ENCODE measurements around the gene PPIG. TPM values are rescaled to one million over a fixed set of nuclear protein-coding genes. Genes with fewer than 3 reads are reported as not detected.
A peak's percentile ranks its signal among the peaks of the same experiment; 100 is the strongest.

PPIG gene
- total and polyA plus RNA-seq, 9 of the 15 experiments (the other 6 are each of a cell fraction or from before 2014, with no cell fraction given) = 52.5 to 166 (median 124) TPM

DNA sequence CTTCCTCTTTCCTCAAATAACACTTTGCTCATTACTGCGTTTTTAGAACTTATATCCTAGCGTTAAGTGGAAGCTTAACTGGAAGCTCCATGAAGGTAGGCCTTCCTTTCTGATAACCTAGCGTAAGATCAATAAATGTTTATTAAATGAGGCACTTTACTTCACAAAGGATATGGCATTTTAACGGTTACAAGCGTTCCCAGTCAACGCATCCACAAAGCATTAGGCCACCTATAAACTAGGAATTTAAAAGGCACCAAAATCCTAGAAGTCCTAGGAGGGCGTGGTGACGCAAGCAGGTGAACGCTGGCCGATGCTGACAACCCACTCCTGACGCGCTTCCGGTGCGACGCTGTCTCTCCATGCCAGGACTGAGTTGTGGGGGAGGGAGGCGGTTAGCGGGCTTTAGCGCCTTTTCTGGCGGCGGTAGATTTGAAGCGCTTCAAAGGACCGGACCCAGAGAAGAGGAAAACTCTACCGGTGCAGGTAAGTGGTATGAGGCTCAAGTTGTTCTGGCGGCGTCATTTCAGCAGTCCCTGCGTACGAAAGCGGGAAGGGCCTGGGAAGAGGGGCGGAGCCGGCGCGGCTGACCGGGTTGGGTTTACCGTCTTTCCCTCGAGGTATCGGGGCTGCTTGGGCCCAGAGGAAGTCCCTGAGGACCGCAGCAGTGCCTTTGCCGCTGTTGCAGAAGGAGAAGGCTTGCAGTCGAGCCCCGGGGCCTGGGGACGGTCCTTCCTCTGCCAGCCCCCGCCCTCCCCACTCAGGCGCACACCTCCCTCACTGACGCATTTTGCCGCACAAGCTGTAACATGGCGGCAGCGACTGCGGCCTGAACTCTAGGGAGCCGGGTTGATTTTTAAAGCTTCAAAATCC, at the start of gene PPIG (continued):
- TF ChIP-seq, protein P1, sequence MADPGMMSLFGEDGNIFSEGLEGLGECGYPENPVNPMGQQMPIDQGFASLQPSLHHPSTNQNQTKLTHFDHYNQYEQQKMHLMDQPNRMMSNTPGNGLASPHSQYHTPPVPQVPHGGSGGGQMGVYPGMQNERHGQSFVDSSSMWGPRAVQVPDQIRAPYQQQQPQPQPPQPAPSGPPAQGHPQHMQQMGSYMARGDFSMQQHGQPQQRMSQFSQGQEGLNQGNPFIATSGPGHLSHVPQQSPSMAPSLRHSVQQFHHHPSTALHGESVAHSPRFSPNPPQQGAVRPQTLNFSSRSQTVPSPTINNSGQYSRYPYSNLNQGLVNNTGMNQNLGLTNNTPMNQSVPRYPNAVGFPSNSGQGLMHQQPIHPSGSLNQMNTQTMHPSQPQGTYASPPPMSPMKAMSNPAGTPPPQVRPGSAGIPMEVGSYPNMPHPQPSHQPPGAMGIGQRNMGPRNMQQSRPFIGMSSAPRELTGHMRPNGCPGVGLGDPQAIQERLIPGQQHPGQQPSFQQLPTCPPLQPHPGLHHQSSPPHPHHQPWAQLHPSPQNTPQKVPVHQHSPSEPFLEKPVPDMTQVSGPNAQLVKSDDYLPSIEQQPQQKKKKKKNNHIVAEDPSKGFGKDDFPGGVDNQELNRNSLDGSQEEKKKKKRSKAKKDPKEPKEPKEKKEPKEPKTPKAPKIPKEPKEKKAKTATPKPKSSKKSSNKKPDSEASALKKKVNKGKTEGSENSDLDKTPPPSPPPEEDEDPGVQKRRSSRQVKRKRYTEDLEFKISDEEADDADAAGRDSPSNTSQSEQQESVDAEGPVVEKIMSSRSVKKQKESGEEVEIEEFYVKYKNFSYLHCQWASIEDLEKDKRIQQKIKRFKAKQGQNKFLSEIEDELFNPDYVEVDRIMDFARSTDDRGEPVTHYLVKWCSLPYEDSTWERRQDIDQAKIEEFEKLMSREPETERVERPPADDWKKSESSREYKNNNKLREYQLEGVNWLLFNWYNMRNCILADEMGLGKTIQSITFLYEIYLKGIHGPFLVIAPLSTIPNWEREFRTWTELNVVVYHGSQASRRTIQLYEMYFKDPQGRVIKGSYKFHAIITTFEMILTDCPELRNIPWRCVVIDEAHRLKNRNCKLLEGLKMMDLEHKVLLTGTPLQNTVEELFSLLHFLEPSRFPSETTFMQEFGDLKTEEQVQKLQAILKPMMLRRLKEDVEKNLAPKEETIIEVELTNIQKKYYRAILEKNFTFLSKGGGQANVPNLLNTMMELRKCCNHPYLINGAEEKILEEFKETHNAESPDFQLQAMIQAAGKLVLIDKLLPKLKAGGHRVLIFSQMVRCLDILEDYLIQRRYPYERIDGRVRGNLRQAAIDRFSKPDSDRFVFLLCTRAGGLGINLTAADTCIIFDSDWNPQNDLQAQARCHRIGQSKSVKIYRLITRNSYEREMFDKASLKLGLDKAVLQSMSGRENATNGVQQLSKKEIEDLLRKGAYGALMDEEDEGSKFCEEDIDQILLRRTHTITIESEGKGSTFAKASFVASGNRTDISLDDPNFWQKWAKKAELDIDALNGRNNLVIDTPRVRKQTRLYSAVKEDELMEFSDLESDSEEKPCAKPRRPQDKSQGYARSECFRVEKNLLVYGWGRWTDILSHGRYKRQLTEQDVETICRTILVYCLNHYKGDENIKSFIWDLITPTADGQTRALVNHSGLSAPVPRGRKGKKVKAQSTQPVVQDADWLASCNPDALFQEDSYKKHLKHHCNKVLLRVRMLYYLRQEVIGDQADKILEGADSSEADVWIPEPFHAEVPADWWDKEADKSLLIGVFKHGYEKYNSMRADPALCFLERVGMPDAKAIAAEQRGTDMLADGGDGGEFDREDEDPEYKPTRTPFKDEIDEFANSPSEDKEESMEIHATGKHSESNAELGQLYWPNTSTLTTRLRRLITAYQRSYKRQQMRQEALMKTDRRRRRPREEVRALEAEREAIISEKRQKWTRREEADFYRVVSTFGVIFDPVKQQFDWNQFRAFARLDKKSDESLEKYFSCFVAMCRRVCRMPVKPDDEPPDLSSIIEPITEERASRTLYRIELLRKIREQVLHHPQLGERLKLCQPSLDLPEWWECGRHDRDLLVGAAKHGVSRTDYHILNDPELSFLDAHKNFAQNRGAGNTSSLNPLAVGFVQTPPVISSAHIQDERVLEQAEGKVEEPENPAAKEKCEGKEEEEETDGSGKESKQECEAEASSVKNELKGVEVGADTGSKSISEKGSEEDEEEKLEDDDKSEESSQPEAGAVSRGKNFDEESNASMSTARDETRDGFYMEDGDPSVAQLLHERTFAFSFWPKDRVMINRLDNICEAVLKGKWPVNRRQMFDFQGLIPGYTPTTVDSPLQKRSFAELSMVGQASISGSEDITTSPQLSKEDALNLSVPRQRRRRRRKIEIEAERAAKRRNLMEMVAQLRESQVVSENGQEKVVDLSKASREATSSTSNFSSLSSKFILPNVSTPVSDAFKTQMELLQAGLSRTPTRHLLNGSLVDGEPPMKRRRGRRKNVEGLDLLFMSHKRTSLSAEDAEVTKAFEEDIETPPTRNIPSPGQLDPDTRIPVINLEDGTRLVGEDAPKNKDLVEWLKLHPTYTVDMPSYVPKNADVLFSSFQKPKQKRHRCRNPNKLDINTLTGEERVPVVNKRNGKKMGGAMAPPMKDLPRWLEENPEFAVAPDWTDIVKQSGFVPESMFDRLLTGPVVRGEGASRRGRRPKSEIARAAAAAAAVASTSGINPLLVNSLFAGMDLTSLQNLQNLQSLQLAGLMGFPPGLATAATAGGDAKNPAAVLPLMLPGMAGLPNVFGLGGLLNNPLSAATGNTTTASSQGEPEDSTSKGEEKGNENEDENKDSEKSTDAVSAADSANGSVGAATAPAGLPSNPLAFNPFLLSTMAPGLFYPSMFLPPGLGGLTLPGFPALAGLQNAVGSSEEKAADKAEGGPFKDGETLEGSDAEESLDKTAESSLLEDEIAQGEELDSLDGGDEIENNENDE (IDR thresholded peaks at IDR 0.05; ENCODE audit: low read depth, low read length) = no peak
- TF ChIP-seq TRIM25 (IDR thresholded peaks at IDR 0.05; ENCODE audit: borderline replicate concordance) = no peak
- TF ChIP-seq ZFX (CRISPR knock-in tag; IDR thresholded peaks at IDR 0.05) = peak; percentile 98
- TF ChIP-seq, protein P2, sequence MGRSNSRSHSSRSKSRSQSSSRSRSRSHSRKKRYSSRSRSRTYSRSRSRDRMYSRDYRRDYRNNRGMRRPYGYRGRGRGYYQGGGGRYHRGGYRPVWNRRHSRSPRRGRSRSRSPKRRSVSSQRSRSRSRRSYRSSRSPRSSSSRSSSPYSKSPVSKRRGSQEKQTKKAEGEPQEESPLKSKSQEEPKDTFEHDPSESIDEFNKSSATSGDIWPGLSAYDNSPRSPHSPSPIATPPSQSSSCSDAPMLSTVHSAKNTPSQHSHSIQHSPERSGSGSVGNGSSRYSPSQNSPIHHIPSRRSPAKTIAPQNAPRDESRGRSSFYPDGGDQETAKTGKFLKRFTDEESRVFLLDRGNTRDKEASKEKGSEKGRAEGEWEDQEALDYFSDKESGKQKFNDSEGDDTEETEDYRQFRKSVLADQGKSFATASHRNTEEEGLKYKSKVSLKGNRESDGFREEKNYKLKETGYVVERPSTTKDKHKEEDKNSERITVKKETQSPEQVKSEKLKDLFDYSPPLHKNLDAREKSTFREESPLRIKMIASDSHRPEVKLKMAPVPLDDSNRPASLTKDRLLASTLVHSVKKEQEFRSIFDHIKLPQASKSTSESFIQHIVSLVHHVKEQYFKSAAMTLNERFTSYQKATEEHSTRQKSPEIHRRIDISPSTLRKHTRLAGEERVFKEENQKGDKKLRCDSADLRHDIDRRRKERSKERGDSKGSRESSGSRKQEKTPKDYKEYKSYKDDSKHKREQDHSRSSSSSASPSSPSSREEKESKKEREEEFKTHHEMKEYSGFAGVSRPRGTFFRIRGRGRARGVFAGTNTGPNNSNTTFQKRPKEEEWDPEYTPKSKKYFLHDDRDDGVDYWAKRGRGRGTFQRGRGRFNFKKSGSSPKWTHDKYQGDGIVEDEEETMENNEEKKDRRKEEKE (IDR thresholded peaks at IDR 0.05; ENCODE audit: borderline replicate concordance in 1 of 2, control insufficient read depth in 1 of 2, low read depth in 2 of 2, low read length in 1 of 2) = 0 out of 4 replicates have a peak, but pooled peaks of 1 of the 2 experiments have one; percentile 50
- TF ChIP-seq ELK3 (CRISPR knock-in tag; IDR thresholded peaks at IDR 0.05) = no peak
- peak; percentile 87 for TF ChIP-seq NCOA1 (IDR thresholded peaks at IDR 0.05; ENCODE audit: low read depth)
- TF ChIP-seq ZFP36 (IDR thresholded peaks at IDR 0.05; ENCODE audit: low read depth, low read length, partially characterized antibody) = no peak
- TF ChIP-seq ZKSCAN1 (IDR thresholded peaks at IDR 0.05; ENCODE audit: low read depth, low read length) = peak; percentile 49
